ENCODE results near the gene SV2C. TPM values are rescaled to one million over a fixed set of nuclear protein-coding genes. Genes with fewer than 3 reads are reported as not detected.

SV2C gene
- total RNA-seq, 1 experiment from 2014 or later: not detected

DNA sequence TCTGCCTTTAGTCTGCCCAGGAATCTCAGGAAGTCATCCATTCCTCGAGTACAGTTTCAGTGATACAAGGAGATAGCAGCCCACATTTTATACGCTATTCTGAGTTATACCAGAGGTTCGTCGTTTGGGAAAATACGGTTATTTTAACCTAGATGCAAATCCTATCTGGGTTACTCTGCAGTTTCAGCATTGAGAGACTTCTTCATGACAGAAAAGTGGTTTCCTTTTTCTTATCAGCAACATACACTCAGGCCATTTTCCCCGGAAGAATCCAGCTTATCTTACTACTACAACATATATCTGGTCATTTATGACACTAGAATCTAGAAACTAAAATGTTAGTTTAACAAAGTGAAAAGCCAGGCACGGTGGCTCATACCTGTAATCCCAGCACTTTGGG is 236.5 kb downstream of the SV2C start:
- Histone ChIP-seq H3K79me2 (ENCODE audit: insufficient read depth, low read length) (no peaks in the 10 kb centered on the region), H3K27me3 (ENCODE audit: insufficient read depth, low read length) (no peaks in the 10 kb centered on the region), H3K27ac (ENCODE audit: low read depth, low read length) (no peak overlapping the region), H3K9ac (ENCODE audit: low read length) (no peak overlapping the region), H3K9me3 (ENCODE audit: control insufficient read depth in 1 of 2, insufficient read depth in 1 of 2, low read depth in 1 of 2, low read length in 2 of 2) (no peaks in the 10 kb centered on the region), H3K4me1 (ENCODE audit: control insufficient read depth in 1 of 2, insufficient read depth in 2 of 2, low read length in 2 of 2) (no peaks in the 10 kb centered on the region), H3K4me3 (replicated peaks in 1 of 2; ENCODE audit: low read depth in 1 of 2, low read length in 2 of 2) (no peak overlapping the region), H3K4me2 (ENCODE audit: low read length) (no peak overlapping the region), H4K20me1 (ENCODE audit: insufficient read depth) (no peaks in the 10 kb centered on the region), H2AFZ (ENCODE audit: low read depth, low read length, poor library complexity, severe bottlenecking) (no peak overlapping the region), H3K36me3 (ENCODE audit: control insufficient read depth in 1 of 2, insufficient read depth in 2 of 2, low read length in 2 of 2) (no peaks in the 10 kb centered on the region), H3K9me2 (ENCODE audit: insufficient read depth) (no peaks in the 10 kb centered on the region)
- RAD21 ChIA-PET (ENCODE audit: low non-redundant PET in 1 of 2, low total read pairs in 2 of 2, uncharacterized antibody in 2 of 2, unreplicated experiment in 2 of 2): no interaction called here
- POLR2A ChIA-PET: no interaction called here
- BruUV-seq (replicated peaks): no TSS peak
- CTCF ChIA-PET: interaction anchor here (1.9 kb wide), 1 partner anchor 11 kb away, joined by 8 read pairs; no protein-coding TSS in a partner anchor
- intact Hi-C loops (cut with micrococcal nuclease): no loop called here
- ATAC-seq (no peak), DNase-seq (ENCODE audit: low read depth, low spot score) (no peak)
- TF ChIP-seq, protein P1, sequence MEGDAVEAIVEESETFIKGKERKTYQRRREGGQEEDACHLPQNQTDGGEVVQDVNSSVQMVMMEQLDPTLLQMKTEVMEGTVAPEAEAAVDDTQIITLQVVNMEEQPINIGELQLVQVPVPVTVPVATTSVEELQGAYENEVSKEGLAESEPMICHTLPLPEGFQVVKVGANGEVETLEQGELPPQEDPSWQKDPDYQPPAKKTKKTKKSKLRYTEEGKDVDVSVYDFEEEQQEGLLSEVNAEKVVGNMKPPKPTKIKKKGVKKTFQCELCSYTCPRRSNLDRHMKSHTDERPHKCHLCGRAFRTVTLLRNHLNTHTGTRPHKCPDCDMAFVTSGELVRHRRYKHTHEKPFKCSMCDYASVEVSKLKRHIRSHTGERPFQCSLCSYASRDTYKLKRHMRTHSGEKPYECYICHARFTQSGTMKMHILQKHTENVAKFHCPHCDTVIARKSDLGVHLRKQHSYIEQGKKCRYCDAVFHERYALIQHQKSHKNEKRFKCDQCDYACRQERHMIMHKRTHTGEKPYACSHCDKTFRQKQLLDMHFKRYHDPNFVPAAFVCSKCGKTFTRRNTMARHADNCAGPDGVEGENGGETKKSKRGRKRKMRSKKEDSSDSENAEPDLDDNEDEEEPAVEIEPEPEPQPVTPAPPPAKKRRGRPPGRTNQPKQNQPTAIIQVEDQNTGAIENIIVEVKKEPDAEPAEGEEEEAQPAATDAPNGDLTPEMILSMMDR (IDR thresholded peaks at IDR 0.05 in 2 of 3, conservative IDR thresholded peaks at IDR 0.05 in 1 of 3; ENCODE audit: borderline replicate concordance in 1 of 3, insufficient read depth in 1 of 3, low read depth in 2 of 3, low read length in 2 of 3): no peak
- TF ChIP-seq SRF (IDR thresholded peaks at IDR 0.05; ENCODE audit: low read depth) (no peak), RAD21 (IDR thresholded peaks at IDR 0.05; ENCODE audit: low read depth) (no peak), EGR1 (IDR thresholded peaks at IDR 0.05; ENCODE audit: low read depth) (no peak), EZH2 (IDR thresholded peaks at IDR 0.05) (no peak), ZNF274 (IDR thresholded peaks at IDR 0.05; ENCODE audit: low read depth, low read length) (no peak), SIN3A (IDR thresholded peaks at IDR 0.05; ENCODE audit: low read depth) (no peak), TCF7L2 (IDR thresholded peaks at IDR 0.05; ENCODE audit: borderline replicate concordance, extremely low read depth, insufficient read depth, insufficient read length) (no peak), JUND (IDR thresholded peaks at IDR 0.05) (no peak), SP1 (IDR thresholded peaks at IDR 0.05; ENCODE audit: low read depth) (no peak), EZH2phosphoT487 (IDR thresholded peaks at IDR 0.05; ENCODE audit: borderline replicate concordance) (no peak), YY1 (IDR thresholded peaks at IDR 0.05; ENCODE audit: extremely low read depth, insufficient replicate concordance, low read depth, low read length) (no peak), ELF1 (IDR thresholded peaks at IDR 0.05; ENCODE audit: borderline replicate concordance, low read depth) (no peak), POLR2A (IDR thresholded peaks at IDR 0.05; ENCODE audit: borderline replicate concordance, extremely low read depth, insufficient read depth, insufficient read length) (no peak), CBX3 (IDR thresholded peaks at IDR 0.05; ENCODE audit: low read depth) (no peak), FOSL1 (IDR thresholded peaks at IDR 0.05; ENCODE audit: low read depth) (no peak)
- TF ChIP-seq, protein P2, sequence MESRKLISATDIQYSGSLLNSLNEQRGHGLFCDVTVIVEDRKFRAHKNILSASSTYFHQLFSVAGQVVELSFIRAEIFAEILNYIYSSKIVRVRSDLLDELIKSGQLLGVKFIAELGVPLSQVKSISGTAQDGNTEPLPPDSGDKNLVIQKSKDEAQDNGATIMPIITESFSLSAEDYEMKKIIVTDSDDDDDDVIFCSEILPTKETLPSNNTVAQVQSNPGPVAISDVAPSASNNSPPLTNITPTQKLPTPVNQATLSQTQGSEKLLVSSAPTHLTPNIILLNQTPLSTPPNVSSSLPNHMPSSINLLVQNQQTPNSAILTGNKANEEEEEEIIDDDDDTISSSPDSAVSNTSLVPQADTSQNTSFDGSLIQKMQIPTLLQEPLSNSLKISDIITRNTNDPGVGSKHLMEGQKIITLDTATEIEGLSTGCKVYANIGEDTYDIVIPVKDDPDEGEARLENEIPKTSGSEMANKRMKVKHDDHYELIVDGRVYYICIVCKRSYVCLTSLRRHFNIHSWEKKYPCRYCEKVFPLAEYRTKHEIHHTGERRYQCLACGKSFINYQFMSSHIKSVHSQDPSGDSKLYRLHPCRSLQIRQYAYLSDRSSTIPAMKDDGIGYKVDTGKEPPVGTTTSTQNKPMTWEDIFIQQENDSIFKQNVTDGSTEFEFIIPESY (IDR thresholded peaks at IDR 0.05; ENCODE audit: extremely low read depth, insufficient replicate concordance, low read length): no peak
- TF ChIP-seq, protein P3, sequence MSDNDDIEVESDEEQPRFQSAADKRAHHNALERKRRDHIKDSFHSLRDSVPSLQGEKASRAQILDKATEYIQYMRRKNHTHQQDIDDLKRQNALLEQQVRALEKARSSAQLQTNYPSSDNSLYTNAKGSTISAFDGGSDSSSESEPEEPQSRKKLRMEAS (IDR thresholded peaks at IDR 0.05): no peak
- TF ChIP-seq, protein P4, sequence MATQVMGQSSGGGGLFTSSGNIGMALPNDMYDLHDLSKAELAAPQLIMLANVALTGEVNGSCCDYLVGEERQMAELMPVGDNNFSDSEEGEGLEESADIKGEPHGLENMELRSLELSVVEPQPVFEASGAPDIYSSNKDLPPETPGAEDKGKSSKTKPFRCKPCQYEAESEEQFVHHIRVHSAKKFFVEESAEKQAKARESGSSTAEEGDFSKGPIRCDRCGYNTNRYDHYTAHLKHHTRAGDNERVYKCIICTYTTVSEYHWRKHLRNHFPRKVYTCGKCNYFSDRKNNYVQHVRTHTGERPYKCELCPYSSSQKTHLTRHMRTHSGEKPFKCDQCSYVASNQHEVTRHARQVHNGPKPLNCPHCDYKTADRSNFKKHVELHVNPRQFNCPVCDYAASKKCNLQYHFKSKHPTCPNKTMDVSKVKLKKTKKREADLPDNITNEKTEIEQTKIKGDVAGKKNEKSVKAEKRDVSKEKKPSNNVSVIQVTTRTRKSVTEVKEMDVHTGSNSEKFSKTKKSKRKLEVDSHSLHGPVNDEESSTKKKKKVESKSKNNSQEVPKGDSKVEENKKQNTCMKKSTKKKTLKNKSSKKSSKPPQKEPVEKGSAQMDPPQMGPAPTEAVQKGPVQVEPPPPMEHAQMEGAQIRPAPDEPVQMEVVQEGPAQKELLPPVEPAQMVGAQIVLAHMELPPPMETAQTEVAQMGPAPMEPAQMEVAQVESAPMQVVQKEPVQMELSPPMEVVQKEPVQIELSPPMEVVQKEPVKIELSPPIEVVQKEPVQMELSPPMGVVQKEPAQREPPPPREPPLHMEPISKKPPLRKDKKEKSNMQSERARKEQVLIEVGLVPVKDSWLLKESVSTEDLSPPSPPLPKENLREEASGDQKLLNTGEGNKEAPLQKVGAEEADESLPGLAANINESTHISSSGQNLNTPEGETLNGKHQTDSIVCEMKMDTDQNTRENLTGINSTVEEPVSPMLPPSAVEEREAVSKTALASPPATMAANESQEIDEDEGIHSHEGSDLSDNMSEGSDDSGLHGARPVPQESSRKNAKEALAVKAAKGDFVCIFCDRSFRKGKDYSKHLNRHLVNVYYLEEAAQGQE (IDR thresholded peaks at IDR 0.05; ENCODE audit: low read depth): no peak
- TF ChIP-seq, protein P5, sequence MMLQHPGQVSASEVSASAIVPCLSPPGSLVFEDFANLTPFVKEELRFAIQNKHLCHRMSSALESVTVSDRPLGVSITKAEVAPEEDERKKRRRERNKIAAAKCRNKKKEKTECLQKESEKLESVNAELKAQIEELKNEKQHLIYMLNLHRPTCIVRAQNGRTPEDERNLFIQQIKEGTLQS (IDR thresholded peaks at IDR 0.05): no peak

Data from HCT116 (cell line).